Measurements from ENCODE around the gene WNT3A.
"Not testable (repeated sequence)": the region's sequence is repeated elsewhere in the genome, so short reads cannot be mapped to it uniquely, and the experiment has no call there.

DNA sequence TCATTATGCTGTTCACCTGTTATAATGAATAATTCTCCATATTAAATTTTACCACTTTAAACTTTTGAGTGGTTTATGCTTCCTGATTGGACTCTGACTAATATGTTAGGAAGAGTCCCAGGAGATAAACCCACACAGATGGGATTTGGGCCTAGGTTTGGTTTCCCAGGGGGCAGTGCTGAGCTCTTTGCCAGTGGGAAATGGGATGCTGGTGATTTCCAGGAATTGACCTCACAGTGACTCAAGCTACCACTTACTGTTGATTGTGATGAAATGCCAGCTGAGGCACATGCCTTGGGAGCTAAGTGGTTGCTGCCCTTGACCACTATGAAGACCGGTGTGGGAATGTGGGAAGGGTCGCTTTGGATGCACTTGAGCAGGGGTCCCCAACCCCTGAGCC is 40.1 kb upstream of the WNT3A start:
- TF ChIP-seq, protein P1, sequence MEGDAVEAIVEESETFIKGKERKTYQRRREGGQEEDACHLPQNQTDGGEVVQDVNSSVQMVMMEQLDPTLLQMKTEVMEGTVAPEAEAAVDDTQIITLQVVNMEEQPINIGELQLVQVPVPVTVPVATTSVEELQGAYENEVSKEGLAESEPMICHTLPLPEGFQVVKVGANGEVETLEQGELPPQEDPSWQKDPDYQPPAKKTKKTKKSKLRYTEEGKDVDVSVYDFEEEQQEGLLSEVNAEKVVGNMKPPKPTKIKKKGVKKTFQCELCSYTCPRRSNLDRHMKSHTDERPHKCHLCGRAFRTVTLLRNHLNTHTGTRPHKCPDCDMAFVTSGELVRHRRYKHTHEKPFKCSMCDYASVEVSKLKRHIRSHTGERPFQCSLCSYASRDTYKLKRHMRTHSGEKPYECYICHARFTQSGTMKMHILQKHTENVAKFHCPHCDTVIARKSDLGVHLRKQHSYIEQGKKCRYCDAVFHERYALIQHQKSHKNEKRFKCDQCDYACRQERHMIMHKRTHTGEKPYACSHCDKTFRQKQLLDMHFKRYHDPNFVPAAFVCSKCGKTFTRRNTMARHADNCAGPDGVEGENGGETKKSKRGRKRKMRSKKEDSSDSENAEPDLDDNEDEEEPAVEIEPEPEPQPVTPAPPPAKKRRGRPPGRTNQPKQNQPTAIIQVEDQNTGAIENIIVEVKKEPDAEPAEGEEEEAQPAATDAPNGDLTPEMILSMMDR (IDR thresholded peaks at IDR 0.05; ENCODE audit: low read depth, low read length), result not testable (repeated sequence)
- not testable (repeated sequence) for TF ChIP-seq EZH2phosphoT487 (IDR thresholded peaks at IDR 0.05; ENCODE audit: low read depth)
